Activated naive CD4-positive, alpha-beta T cell treated with anti-CD3 and anti-CD28 coated beads, Interleukin-2, amount 10 ng/mL, durations not matched to agents 7 days and 5 days (primary cell): ENCODE measurements around the gene KRT75.

Experiments used
- CTCF ChIA-PET: fragments of 350-600 bp; sonication (Branson Sonifier 250); formaldehyde crosslinking; loops from one replicate; lab custom pipeline; 2021; ENCODE audit warnings: antibody characterized with exemption; lab: Charles Lee
- DNase-seq: peaks from one replicate; pipeline ENCODE4 v3.0.0-alpha.2; 2020
- H3K27ac Mint-ChIP-seq: one replicate; pipeline ENCODE4 v1.8.0; 2021; ENCODE audit warnings: mild to moderate bottlenecking, moderate library complexity, mixed read lengths
- H3K27me3 Mint-ChIP-seq: one replicate; pipeline ENCODE4 v1.8.0; 2021; ENCODE audit warnings: mild to moderate bottlenecking, mixed read lengths
- H3K36me3 Mint-ChIP-seq: one replicate; pipeline ENCODE4 v1.8.0; 2021; ENCODE audit warnings: mixed read lengths
- H3K4me1 Mint-ChIP-seq: one replicate; pipeline ENCODE4 v1.8.0; 2021; ENCODE audit warnings: mixed read lengths
- H3K4me3 Mint-ChIP-seq: one replicate; pipeline ENCODE4 v1.8.0; 2021; ENCODE audit warnings: mild to moderate bottlenecking, moderate library complexity, mixed read lengths
- H3K9me3 Mint-ChIP-seq: one replicate; pipeline ENCODE4 v1.8.0; 2021; ENCODE audit warnings: mixed read lengths

Gene KRT75

GRCh38 chr12:52446367-52447045 lies 12.3 kb upstream of the KRT75 start:
- CTCF ChIA-PET = no interaction called here
- H3K9me3 Mint-ChIP-seq = no peaks in the 10 kb centered on the region
- no peak overlapping the region for H3K4me3 Mint-ChIP-seq
- no peak for DNase-seq
- no peaks in the 10 kb centered on the region for H3K36me3 Mint-ChIP-seq
- no peaks in the 10 kb centered on the region for H3K4me1 Mint-ChIP-seq
- H3K27me3 Mint-ChIP-seq = peaks cover 67% of the 10 kb centered on the region
- no peak overlapping the region for H3K27ac Mint-ChIP-seq

DNA sequence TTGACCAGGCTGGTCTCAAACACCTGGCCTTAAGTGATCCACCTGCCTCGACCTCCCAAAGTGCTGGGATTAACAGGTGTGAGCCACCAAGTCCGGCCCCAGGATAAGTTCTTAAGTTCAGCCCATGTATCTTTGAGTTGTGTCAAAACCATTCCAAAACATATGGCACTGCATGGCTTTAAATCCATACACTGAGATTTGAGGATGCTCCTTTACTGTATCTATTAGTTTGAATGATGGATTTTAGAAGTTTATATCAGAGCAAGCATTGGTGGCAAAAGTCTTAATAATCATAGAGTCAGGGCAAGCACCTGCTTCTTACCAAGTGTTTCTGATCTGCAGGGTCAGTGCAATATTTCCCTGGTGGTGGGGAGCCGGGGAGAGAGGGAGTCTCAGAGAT lies 11.7 kb upstream of the KRT75 start:
- Mint-ChIP-seq H3K4me3 (no peak overlapping the region), H3K4me1 (no peaks in the 10 kb centered on the region), H3K36me3 (no peaks in the 10 kb centered on the region), H3K27me3 (peaks cover 73% of the 10 kb centered on the region), H3K27ac (no peak overlapping the region), H3K9me3 (no peaks in the 10 kb centered on the region)
- no peak for DNase-seq
- CTCF ChIA-PET = no interaction called here

GRCh38 chr12:52444647-52445595 lies 10.8 kb upstream of the KRT75 start:
- no peak for DNase-seq
- Mint-ChIP-seq H3K27ac (no peak overlapping the region), H3K9me3 (no peaks in the 10 kb centered on the region), H3K27me3 (peaks cover 76% of the 10 kb centered on the region), H3K4me1 (no peaks in the 10 kb centered on the region), H3K36me3 (no peaks in the 10 kb centered on the region), H3K4me3 (no peak overlapping the region)
- CTCF ChIA-PET = interaction anchor here (1.2 kb wide), 1 partner anchor 435 kb away, joined by 4 read pairs; no protein-coding TSS in a partner anchor

DNA sequence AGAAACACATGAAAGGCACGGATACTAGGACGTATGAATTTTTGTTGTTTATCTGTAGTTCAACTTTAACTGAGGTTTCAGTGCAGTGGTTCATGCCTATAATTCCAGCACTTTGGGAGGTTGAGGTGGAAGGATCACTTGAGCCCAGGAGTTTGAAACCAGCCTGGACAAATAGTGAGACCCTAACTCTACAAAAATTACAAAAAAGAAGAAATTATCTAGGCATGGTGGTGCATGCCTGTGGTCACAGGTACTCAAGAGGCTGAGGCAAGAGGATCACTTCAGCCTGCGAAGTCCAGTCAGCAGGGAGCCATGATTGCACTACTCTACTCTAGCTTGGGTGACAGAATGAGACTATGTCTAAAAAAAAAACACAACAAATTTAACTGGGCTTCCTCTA lies 9.8 kb upstream of the KRT75 start:
- Mint-ChIP-seq H3K27me3 (peaks cover 71% of the 10 kb centered on the region), H3K4me1 (no peaks in the 10 kb centered on the region), H3K9me3 (no peaks in the 10 kb centered on the region), H3K4me3 (no peak overlapping the region), H3K27ac (no peak overlapping the region), H3K36me3 (no peaks in the 10 kb centered on the region)
- CTCF ChIA-PET = interaction anchor here (1.2 kb wide), 1 partner anchor 436 kb away, joined by 4 read pairs; no protein-coding TSS in a partner anchor
- no peak for DNase-seq

DNA sequence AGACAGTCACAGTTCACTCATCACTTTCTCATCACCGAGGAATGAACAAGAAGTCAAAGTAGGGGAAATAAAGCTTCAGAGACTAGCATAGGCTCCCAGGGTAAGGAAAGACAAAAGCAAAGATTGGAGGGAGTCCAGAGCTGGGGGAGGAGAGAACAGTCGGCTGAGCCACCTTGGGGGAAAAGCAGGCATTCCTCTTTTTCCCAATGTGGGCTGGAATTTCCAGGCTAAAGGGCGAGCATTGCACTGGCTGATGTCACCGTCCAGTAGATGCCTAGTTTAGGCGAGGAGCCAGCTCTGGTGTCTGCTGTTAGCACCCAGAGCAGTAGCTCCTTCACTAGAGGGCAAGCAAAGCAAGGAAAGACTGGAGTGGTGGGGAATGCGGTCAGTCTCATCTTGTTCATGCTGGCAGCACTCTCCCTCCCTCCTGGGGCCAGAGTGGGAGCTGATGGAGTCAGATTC lies 8.5 kb upstream of the KRT75 start:
- no peaks in the 10 kb centered on the region for H3K9me3 Mint-ChIP-seq
- no peak for DNase-seq
- CTCF ChIA-PET = no interaction called here

DNA sequence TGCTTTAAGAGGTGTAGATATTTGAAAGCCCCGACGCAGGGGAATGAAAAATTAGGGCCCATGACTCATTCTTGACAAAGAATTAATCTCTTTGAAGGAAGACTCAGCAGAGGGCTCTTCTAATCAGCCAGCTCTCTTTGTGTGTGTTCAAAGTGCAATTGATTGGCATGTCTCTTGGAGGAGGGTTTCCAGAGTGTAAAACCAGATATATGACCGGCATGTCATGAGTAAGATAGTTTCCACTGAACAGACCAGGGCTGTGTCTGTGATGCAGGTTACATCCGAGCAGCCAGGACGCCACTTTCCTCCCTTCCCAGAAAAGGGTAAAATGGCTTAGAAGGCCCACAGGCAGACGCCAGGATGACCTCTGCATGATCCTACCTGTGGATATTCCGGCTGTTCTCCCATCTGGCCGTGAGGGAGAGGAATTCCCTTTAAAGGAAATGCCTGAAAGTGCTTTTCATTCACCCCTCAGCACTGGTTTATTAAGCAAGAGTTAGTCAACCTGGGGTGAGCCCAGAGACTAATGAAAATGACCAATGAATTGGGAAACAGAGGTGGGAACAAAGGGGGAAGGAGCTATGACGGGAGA lies 7.2 kb upstream of the KRT75 start:
- no peak overlapping the region for H3K27ac Mint-ChIP-seq
- no peaks in the 10 kb centered on the region for H3K9me3 Mint-ChIP-seq
- CTCF ChIA-PET = no interaction called here
- no peaks in the 10 kb centered on the region for H3K4me1 Mint-ChIP-seq
- no peak overlapping the region for H3K4me3 Mint-ChIP-seq
- peaks cover 62% of the 10 kb centered on the region for H3K27me3 Mint-ChIP-seq
- no peak for DNase-seq
- H3K36me3 Mint-ChIP-seq = no peaks in the 10 kb centered on the region

More for the DNA sequence above, 8.5 kb upstream of the KRT75 start:
- Mint-ChIP-seq H3K27ac (no peak overlapping the region), H3K27me3 (peaks cover 68% of the 10 kb centered on the region), H3K4me1 (no peaks in the 10 kb centered on the region), H3K36me3 (no peaks in the 10 kb centered on the region), H3K4me3 (no peak overlapping the region)

DNA sequence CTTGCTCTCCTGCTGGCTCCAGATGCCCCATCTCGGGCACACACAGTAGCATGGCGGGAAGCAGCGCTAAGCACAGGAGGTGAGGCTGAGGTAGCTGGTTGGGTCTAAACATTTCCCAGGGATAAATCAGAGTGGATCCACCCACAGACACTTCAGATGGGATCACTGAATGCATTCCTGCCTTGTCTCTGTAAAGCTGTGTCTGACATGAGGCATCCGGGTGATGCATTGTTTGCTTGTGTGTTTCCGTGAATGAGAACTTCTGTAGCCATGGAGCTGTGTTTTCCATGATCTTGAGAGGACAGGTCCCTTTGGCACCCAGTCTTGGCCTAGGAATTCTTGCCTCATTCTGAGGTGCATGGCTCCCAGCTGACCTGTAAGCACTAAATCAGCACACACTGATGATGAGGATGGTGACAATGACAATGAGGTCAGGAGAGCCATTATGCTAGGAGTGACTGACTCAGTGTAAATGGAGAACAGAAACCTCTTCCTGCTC lies 6.7 kb upstream of the KRT75 start:
- H3K4me1 Mint-ChIP-seq = no peaks in the 10 kb centered on the region
- CTCF ChIA-PET = no interaction called here
- no peak overlapping the region for H3K4me3 Mint-ChIP-seq
- H3K36me3 Mint-ChIP-seq = no peaks in the 10 kb centered on the region
- peaks cover 58% of the 10 kb centered on the region for H3K27me3 Mint-ChIP-seq
- H3K9me3 Mint-ChIP-seq = no peaks in the 10 kb centered on the region
- DNase-seq = no peak
- H3K27ac Mint-ChIP-seq = no peak overlapping the region

DNA sequence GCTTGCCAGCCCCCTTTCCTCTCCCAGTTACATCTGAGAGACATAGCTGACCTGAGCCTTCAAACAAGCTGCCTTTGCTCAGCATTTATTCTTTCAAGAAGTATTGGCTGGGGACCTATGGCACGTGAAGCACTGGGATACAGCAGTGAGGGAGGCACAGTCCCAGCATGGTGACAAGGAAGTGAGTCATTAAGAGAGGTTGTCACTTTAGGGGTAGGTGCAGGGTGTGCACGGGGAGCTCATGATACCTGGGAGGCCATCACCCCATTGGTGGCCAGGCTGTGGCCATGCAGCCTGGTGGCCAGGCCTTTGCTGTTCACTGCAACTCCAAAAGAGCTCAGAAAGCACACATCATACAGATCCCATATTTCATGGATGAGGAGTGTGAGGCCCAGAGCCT lies 5.7 kb upstream of the KRT75 start:
- no peak overlapping the region for H3K4me3 Mint-ChIP-seq
- H3K9me3 Mint-ChIP-seq = no peaks in the 10 kb centered on the region
- no peaks in the 10 kb centered on the region for H3K4me1 Mint-ChIP-seq
- DNase-seq = no peak
- CTCF ChIA-PET = no interaction called here
- peaks cover 48% of the 10 kb centered on the region for H3K27me3 Mint-ChIP-seq
- no peaks in the 10 kb centered on the region for H3K36me3 Mint-ChIP-seq
- no peak overlapping the region for H3K27ac Mint-ChIP-seq

DNA sequence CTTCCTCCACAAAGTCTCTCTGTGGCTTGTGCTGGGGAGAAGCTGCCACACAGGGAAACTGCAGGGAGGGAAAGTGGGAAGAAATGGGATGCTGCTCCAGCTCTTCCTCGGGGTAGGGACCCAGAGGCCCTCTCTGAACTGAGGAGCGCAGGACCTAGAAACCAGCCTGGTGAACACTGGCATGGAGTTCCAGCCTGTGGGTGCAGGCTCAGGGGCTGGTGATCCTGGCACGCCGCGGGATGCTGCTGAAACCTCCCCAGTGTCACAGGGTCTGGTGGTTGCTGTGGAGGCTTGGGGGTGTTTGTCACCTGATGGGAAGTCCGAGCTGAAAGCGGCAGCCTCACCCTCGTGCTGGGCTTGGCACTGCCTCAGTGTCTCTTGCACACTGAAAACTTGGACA lies 5.2 kb upstream of the KRT75 start:
- H3K4me1 Mint-ChIP-seq = no peaks in the 10 kb centered on the region
- no peaks in the 10 kb centered on the region for H3K36me3 Mint-ChIP-seq
- peaks cover 45% of the 10 kb centered on the region for H3K27me3 Mint-ChIP-seq
- H3K9me3 Mint-ChIP-seq = no peaks in the 10 kb centered on the region
- no peak for DNase-seq
- CTCF ChIA-PET = interaction anchor here (0.6 kb wide), 1 partner anchor 26 kb away, joined by 3 read pairs; no protein-coding TSS in a partner anchor
- H3K4me3 Mint-ChIP-seq = no peak overlapping the region
- H3K27ac Mint-ChIP-seq = no peak overlapping the region

GRCh38 chr12:52438305-52439301 lies 4.4 kb upstream of the KRT75 start:
- CTCF ChIA-PET = interaction anchor here (0.6 kb wide), 1 partner anchor 25 kb away, joined by 3 read pairs; no protein-coding TSS in a partner anchor
- peaks cover 44% of the 10 kb centered on the region for H3K27me3 Mint-ChIP-seq

GRCh38 chr12:52437508-52437907 lies 3.3 kb upstream of the KRT75 start:
- no peaks in the 10 kb centered on the region for H3K36me3 Mint-ChIP-seq

More at GRCh38 chr12:52438305-52439301, 4.4 kb upstream of the KRT75 start:
- DNase-seq = no peak
- Mint-ChIP-seq H3K4me1 (no peaks in the 10 kb centered on the region), H3K4me3 (no peak overlapping the region), H3K36me3 (no peaks in the 10 kb centered on the region), H3K27ac (no peak overlapping the region), H3K9me3 (no peaks in the 10 kb centered on the region)

GRCh38 chr12:52436828-52437474 lies 2.8 kb upstream of the KRT75 start:
- H3K27ac Mint-ChIP-seq = no peak overlapping the region
- H3K4me3 Mint-ChIP-seq = no peak overlapping the region
- DNase-seq = no peak
- H3K36me3 Mint-ChIP-seq = no peaks in the 10 kb centered on the region
- H3K4me1 Mint-ChIP-seq = no peaks in the 10 kb centered on the region
- no peaks in the 10 kb centered on the region for H3K9me3 Mint-ChIP-seq
- CTCF ChIA-PET = no interaction called here
- peaks cover 37% of the 10 kb centered on the region for H3K27me3 Mint-ChIP-seq

More at GRCh38 chr12:52437508-52437907, 3.3 kb upstream of the KRT75 start:
- no peak for DNase-seq
- no peaks in the 10 kb centered on the region for H3K4me1 Mint-ChIP-seq
- H3K4me3 Mint-ChIP-seq = no peak overlapping the region
- no peaks in the 10 kb centered on the region for H3K9me3 Mint-ChIP-seq
- peaks cover 38% of the 10 kb centered on the region for H3K27me3 Mint-ChIP-seq
- H3K27ac Mint-ChIP-seq = no peak overlapping the region
- CTCF ChIA-PET = no interaction called here
